Measurements from ENCODE around the gene SRSF3. TPM values are rescaled to one million over a fixed set of nuclear protein-coding genes. Genes with fewer than 3 reads are reported as not detected.

SRSF3 gene
- total RNA-seq, 1 experiment from 2014 or later: 954 TPM

DNA sequence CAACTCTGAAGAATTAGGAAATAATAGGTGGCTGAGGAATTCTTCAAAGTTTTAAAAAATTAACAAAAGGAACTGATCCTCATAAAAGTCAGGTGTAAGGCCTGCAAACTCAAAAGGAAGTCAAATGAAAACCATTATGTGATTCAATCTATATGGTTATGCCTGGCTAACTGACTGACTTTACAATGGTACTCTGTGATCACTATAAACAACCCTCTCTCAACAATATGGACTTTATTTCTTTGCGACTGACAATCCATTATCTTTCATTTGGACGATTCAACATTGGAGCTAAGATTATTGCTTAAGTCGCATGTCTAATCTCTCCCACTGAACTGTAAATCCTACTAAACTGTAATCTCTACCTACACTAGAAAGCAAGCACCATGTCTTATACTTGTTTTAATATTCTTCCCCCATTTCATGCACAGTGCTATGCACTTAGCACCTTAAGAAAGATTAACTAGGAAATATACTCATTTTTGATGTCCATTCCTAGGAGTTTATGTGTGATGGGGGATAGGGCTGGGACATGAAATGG is 48.3 kb upstream of the SRSF3 start:
- TF ChIP-seq, protein P1, sequence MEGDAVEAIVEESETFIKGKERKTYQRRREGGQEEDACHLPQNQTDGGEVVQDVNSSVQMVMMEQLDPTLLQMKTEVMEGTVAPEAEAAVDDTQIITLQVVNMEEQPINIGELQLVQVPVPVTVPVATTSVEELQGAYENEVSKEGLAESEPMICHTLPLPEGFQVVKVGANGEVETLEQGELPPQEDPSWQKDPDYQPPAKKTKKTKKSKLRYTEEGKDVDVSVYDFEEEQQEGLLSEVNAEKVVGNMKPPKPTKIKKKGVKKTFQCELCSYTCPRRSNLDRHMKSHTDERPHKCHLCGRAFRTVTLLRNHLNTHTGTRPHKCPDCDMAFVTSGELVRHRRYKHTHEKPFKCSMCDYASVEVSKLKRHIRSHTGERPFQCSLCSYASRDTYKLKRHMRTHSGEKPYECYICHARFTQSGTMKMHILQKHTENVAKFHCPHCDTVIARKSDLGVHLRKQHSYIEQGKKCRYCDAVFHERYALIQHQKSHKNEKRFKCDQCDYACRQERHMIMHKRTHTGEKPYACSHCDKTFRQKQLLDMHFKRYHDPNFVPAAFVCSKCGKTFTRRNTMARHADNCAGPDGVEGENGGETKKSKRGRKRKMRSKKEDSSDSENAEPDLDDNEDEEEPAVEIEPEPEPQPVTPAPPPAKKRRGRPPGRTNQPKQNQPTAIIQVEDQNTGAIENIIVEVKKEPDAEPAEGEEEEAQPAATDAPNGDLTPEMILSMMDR (conservative IDR thresholded peaks at IDR 0.05): no peak
- Histone ChIP-seq H2AFZ (ENCODE audit: low read length) (no peak overlapping the region), H3K27ac (ENCODE audit: insufficient read length, low read depth, low read length) (no peak overlapping the region), H2BK15ac (ENCODE audit: low read depth, low read length) (no peak overlapping the region), H3K27me3 (ENCODE audit: insufficient read depth, low read length) (no peaks in the 10 kb centered on the region), H3K23me2 (ENCODE audit: insufficient read length, low read depth, low read length, poor library complexity, severe bottlenecking) (peaks cover 10% of the 10 kb centered on the region), H3K18ac (ENCODE audit: insufficient read length, low read depth, low read length) (no peak overlapping the region), H2BK12ac (ENCODE audit: insufficient read length, low read depth, low read length) (no peak overlapping the region), H2AK5ac (ENCODE audit: insufficient read length, low read length) (no peak overlapping the region), H3K23ac (ENCODE audit: insufficient read length, low read depth, low read length) (no peak overlapping the region), H2BK20ac (ENCODE audit: low read depth, low read length, poor library complexity, severe bottlenecking) (no peak overlapping the region), H4K91ac (ENCODE audit: insufficient read length, low read depth, low read length) (no peak overlapping the region), H3K14ac (ENCODE audit: insufficient read depth, low read length) (no peak overlapping the region), H2BK120ac (ENCODE audit: low read depth, low read length, poor library complexity, severe bottlenecking) (no peak overlapping the region), H3T11ph (ENCODE audit: low read length) (no peak overlapping the region), H3K4me1 (ENCODE audit: insufficient read depth, low read length) (peaks cover 5% of the 10 kb centered on the region; the same call in 1 of the 2 replicates), H4K5ac (ENCODE audit: insufficient read length, low read depth, low read length) (no peak overlapping the region), H4K8ac (replicated peaks; ENCODE audit: insufficient read length, low read depth, low read length) (no peak overlapping the region), H3K4ac (ENCODE audit: low read depth, low read length) (no peak overlapping the region), H3K9ac (ENCODE audit: extremely low read depth, insufficient read length, low read length) (peak overlapping the region; percentile 78), H3K79me2 (ENCODE audit: insufficient read depth, low read length) (peaks cover 8% of the 10 kb centered on the region; the same call in 1 of the 2 replicates), H3K79me1 (ENCODE audit: insufficient read depth, low read depth, low read length, poor library complexity, severe bottlenecking) (no peaks in the 10 kb centered on the region), H3K56ac (ENCODE audit: insufficient read length, low read depth, low read length) (no peak overlapping the region), H2BK5ac (ENCODE audit: insufficient read length, low read length) (no peak overlapping the region), H3K4me2 (ENCODE audit: insufficient read depth, insufficient read length, low read length) (peak overlapping the region; percentile 98), H4K20me1 (ENCODE audit: control insufficient read depth, insufficient read depth, insufficient read length) (no peaks in the 10 kb centered on the region), H3K9me3 (ENCODE audit: control insufficient read depth, low read depth, low read length) (no peaks in the 10 kb centered on the region)
- peaks cover 4 to 16% (median 16%) of the 10 kb centered on the region in 3 experiments; a peak in 6 of 7 replicates for H3K36me3 Mint-ChIP-seq (ENCODE audit: insufficient read depth in 1 of 3, low read depth in 3 of 3)
- DNase-seq: no peak
- H3K27me3 Mint-ChIP-seq (ENCODE audit: low read depth): no peaks in the 10 kb centered on the region; the same call in 1 of the 2 replicates
- peaks cover 0 to 2% of the 10 kb centered on the region in 2 experiments; a peak in 1 of 5 replicates for H3K9me3 Mint-ChIP-seq
- peaks cover 15 to 21% of the 10 kb centered on the region in 2 experiments for H3K4me1 Mint-ChIP-seq
- peak overlapping the region; percentile 95 to 99 for H3K4me3 Mint-ChIP-seq
- peak overlapping the region in 1 of 3 experiments; percentile 97; a peak in 1 of 7 replicates for H3K27ac Mint-ChIP-seq
- no CpG with 5 or more reads among the region's 3 CpGs for WGBS (ENCODE audit: extremely low coverage, insufficient read length, low lambda C conversion rate)
